Fibroblast of skin of back (primary cell): ENCODE results near the gene PRODH.
A peak's percentile ranks its signal among the peaks of the same experiment; 100 is the strongest.
"Not testable (repeated sequence)": the region's sequence is repeated elsewhere in the genome, so short reads cannot be mapped to it uniquely, and the experiment has no call there.

Experiments used
- DNase-seq: peaks from one replicate; pipeline ENCODE4 v3.0.0-alpha.2; 2013

Gene PRODH

GRCh38 chr22:18954303-18954989, 18.4 kb upstream of the PRODH start:
- peak; percentile 39 for DNase-seq

GRCh38 chr22:18953128-18953527, 17.0 kb upstream of the PRODH start:
- not testable (repeated sequence) for DNase-seq

- no peak for DNase-seq
These were observed 15.9 kb upstream of the PRODH start for GRCh38 chr22:18952022-18952421.

- DNase-seq = no peak
These were observed 14.0 kb upstream of the PRODH start for GRCh38 chr22:18950141-18950540.

GRCh38 chr22:18947905-18948304, 11.8 kb upstream of the PRODH start:
- no peak for DNase-seq

- DNase-seq = not testable (repeated sequence)
These were observed 11.0 kb upstream of the PRODH start for GRCh38 chr22:18947105-18947504.

- not testable (repeated sequence) for DNase-seq
These were observed 2.6 kb upstream of the PRODH start for GRCh38 chr22:18938691-18939090.

- not testable (repeated sequence) for DNase-seq
These were observed 1.4 kb downstream of the PRODH start for GRCh38 chr22:18934688-18935087.

- no peak for DNase-seq
These were observed 2.2 kb downstream of the PRODH start for GRCh38 chr22:18933914-18934313.

- no peak for DNase-seq
These were observed 4.0 kb downstream of the PRODH start for GRCh38 chr22:18931905-18932652.

- DNase-seq = no peak
These were observed 6.6 kb downstream of the PRODH start for GRCh38 chr22:18929459-18929858.

- DNase-seq = no peak
These were observed 8.5 kb downstream of the PRODH start for GRCh38 chr22:18927573-18927972.

GRCh38 chr22:18927020-18927419, 9.1 kb downstream of the PRODH start:
- no peak for DNase-seq

- no peak for DNase-seq
These were observed 10.6 kb downstream of the PRODH start for GRCh38 chr22:18925368-18926064.

- not testable (repeated sequence) for DNase-seq
These were observed 15.7 kb downstream of the PRODH start for GRCh38 chr22:18920257-18920902.

GRCh38 chr22:18917818-18918217, 18.3 kb downstream of the PRODH start:
- DNase-seq = not testable (repeated sequence)

- DNase-seq = not testable (repeated sequence)
These were observed 20.5 kb downstream of the PRODH start for GRCh38 chr22:18915550-18915949.

- not testable (repeated sequence) for DNase-seq
These were observed 21.5 kb downstream of the PRODH start for GRCh38 chr22:18914558-18914957.

GRCh38 chr22:18912264-18912946, 23.7 kb downstream of the PRODH start:
- DNase-seq = not testable (repeated sequence)

GRCh38 chr22:18911535-18911934, 24.6 kb downstream of the PRODH start:
- DNase-seq = not testable (repeated sequence)

GRCh38 chr22:18909556-18909955, 26.5 kb downstream of the PRODH start:
- DNase-seq = no peak

- no peak for DNase-seq
These were observed 29.2 kb downstream of the PRODH start for GRCh38 chr22:18906896-18907295.
